ENCODE measurements around the gene SORBS2.
"Not testable (repeated sequence)": the region's sequence is repeated elsewhere in the genome, so short reads cannot be mapped to it uniquely, and the experiment has no call there.

SORBS2 gene

GRCh38 chr4:185811509-185812364 is at the start of gene SORBS2:
TSS of gene SORBS2 (minus strand) at chr4:185812194. CDS start at chr4:185690571, 121,623 bp downstream.
- peak; percentile 42 for DNase-seq

- DNase-seq: no peak
Measured at GRCh38 chr4:185859111-185859510, 47.1 kb upstream of the SORBS2 start.

DNA sequence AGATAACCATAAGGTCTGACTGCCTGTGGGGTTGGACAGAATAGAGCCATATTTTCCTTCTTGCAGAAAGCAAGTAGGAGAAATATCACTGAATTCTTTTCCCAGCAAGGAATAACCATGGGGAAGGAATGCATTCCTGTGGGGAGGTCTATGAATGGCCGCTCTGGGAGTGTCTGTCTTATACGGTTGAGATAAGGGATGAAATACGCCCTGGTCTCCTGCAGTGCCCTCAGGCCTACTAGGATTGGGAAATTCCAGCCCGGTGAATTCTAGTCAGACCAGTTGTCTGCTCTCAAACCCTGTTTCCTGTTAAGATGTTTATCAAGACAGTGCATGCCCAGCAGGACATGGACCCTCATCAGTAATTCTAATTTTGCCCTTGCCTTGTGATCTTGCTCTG is 45.6 kb upstream of the SORBS2 start:
- DNase-seq: not testable (repeated sequence)

- no peak for DNase-seq
Measured at GRCh38 chr4:185853841-185854240, 41.8 kb upstream of the SORBS2 start.

GRCh38 chr4:185852961-185853360 is 41.0 kb upstream of the SORBS2 start:
- DNase-seq: no peak

DNA sequence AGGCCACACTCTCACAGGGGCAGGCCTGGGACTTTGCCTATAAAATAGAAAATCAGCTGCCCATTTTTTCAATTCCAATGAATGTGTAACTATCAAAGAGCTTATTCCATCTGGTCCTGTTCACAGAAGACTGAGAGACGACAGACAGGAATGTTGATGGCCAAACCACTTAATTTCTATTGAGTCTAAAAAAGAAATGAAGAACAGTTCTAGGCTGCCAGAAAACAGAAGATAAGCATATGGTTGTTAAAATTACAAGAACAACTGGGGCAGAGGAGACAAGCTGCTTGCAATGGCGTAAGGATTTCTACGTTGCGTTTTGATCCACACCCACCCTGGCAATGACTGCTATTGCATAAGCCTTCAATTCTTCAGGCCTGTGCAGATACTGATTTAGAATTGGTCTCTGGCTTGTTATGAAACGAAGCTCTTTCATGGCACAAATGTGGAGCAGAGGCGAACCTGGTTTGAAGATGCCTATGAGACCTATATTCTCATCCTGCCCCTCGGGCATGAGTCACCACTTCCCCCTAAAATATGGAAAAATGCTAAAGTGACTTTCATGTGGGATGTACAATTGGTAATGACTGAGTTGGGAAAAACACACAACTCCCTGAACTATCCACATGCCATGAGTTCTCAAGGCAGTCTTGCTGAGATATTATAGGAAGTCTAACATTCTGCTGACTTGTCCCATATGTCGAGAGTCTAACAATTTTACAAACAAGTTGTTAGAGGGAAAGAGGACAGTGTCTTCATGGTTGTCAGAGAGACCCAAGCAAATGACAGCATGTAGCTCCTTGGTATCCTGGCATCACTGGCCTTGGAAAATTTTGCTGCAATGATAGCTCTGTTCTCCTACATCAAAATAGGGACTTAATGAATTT is 37.9 kb upstream of the SORBS2 start:
- DNase-seq: no peak

DNA sequence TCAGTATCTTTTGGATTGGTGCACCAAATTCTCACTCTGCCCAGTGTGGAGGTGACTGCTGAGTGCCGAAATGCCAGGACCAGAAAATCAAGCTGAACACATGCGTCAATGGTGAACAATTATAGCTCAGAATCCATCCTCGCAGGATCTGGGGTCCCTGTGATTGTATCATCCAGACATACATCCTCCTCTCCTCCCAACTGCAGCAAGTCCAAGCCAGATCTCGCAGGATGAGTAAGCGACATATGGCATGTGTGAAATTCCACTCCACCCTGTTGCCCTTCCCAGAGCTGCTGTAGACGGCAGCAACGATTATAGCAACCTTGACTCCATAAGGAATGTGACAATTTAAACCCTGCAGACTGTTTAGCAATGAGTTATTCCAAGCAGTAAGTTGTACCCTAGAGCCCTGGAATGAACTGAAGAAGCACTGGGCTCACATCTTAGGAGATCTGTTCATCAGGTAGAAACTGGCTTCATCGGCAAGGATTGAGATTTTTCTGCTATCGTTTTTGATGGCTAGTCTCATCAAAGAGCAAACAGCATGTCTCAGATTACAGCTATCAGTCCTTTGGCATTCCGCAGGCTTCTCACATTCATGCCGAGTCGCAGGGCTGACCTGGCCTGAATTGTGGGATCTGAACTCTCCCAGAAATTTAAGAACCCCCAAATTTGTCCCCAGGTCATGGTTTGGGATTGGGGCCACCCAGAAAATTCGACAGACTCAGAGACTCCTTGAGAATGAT is 35.5 kb upstream of the SORBS2 start:
- peak; percentile 46 for DNase-seq

DNA sequence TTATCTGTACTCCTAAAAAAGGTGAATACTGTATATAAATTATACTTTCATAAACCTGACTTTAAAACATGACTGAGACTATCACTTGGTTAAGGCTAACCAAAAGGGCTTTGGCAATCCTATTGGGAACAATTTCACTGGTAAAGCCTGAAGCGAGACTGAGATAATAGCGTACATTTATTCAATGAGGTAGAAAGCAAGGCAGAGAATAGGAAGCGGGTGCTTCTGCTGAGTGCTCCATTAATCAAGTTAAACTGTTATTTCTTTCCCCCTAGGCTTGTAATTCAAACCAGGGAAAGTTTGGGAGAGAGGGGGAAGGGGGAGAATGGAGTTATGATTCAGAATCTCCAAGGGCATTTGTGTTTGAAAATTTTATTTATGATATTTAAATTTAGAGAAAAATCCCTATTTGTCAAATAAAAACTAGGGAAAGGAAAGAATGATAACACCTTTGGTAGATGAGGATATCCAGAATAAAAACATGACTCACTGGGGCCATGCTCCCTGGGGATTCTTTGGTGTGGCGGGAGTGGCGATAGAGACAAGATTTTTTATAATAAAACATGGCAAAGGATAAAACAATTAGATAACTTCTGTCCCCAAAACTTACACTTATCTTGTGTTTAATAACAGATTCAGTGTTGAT is 34.6 kb upstream of the SORBS2 start:
- DNase-seq: no peak

GRCh38 chr4:185845966-185846365 is 34.0 kb upstream of the SORBS2 start:
- no peak for DNase-seq

- no peak for DNase-seq
Measured at GRCh38 chr4:185841451-185841850, 29.5 kb upstream of the SORBS2 start.

DNA sequence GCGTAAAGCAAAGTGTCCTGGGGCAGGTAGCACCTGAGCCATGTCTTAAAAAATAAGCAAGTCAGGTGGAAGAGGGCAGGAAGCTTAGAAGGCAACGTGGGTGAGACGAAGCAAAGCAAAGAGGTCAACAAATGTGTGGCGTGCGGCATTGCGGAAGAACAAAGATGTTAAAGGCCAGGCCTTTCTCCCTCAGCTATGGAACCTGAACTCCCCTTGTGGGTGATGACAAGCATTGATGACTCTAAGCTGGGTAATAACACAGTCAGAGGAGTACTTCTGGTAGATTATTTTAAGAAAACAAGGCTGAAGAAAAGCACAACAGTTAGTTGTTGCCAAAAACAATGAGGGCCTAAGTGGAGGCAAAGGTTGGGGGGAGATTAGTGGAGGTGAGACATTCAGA is 29.0 kb upstream of the SORBS2 start:
- DNase-seq: no peak

DNA sequence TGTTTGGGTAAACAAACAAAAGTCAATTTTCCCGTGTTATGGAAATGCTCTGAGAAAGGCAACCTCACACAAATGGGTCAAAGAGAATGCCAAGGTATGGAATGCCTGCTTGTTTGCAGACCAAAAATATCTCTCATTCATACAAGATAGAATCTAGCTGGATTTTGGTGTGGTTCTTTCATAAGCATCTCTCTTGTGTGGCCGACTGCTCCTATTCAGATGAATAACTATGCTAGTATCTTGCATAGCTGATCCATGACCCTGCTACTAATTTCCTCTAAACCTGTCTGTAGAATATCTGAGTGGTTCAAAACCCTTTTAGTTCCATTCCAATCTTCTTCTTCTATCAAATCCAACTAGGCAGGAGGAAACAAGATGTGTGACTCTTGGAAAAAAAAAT is 28.2 kb upstream of the SORBS2 start:
- no peak for DNase-seq

- no peak for DNase-seq
Measured at GRCh38 chr4:185839770-185840169, 27.8 kb upstream of the SORBS2 start.

- DNase-seq: no peak
Measured at GRCh38 chr4:185839194-185839712, 27.3 kb upstream of the SORBS2 start.

DNA sequence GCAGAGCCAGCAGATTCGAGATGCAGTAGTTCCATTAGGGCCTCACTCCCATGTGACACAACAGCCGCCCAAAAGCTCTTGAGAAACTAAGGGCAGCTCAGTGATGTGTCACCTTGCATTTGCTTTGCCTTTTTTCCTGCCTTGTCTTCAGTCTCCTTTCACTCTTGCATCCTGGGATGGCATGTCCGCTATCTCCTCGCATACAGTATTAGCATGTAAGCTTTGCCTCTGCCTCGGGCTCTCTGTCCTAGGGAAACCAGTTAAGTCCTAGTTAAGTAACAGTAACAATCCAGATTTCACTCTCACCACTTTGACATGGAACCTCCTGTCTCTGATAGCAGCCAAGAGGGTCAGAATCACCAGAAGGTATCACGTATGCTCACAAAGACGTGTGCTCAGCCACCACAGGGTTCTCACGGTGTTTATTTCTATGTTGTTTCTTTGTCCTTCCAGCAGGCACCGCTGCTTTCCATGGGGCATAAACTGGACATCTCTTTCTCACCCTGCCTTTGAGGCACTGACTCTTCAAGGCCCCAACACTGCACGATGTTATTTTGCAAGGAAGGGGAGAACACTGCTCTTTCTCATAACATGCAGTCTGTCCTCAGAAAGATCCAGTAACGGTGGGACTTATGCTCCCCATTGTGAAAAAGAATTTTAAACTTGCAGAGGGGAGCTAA is 26.7 kb upstream of the SORBS2 start:
- DNase-seq: no peak

GRCh38 chr4:185838104-185838452 is 26.1 kb upstream of the SORBS2 start:
- DNase-seq: no peak

GRCh38 chr4:185837415-185838103 is 25.6 kb upstream of the SORBS2 start:
- no peak for DNase-seq

DNA sequence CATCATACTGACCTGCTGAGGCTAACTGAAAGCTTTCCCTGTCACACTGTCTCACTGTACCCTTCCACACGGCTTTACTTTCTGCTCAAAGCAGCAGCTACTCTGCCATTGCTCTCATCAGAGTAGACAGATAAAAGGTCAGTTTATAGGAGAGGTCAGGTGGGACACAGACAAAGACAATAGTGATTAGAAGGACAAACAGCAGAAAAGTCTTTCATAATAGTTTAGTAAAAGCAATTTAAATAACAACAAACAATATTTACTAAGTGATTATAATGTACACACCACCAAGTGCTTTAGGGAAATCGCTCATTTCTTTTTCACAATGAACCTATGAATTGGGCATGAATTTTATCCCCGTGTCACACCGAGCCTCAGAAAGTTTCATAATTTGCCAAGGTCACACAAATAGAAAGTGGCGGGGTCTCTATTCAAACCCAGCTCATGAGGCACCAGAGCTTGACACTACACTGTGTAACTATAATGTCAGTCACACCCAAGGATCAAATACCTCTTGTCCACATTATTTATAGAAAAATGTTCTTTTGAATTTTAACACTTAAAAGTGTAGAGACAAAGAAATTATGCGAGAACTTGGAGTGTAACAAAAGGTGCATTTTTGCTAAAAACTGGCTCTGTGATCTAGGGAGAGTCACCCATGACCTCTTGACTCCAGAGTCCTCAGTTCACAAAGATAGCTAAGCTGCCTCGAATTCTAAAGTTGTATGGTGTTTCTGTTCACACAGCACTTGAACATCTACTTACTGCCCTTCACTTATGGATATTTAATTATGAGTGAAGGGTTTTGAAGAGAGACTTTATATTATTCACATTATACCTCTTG is 24.5 kb upstream of the SORBS2 start:
- no peak for DNase-seq

DNA sequence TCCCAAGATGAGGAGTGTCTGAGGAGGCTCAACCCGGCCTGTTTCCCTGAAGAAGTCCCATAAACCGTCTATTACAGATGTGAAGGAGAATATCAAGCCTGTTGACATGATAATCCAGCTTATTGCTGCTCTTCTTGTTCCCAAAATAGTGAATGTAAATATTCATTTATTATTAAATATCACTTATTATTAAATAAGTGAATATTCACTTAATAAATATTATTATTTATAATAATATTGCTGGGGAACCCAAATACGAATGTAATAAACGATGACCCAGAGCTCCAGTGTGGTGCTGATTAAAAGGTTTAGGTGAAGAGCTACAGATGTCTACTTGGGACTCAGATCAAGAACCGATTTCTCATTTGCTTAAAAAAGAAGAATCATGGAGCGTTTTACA is 23.8 kb upstream of the SORBS2 start:
- DNase-seq: no peak

- no peak for DNase-seq
Measured at GRCh38 chr4:185835336-185835735, 23.3 kb upstream of the SORBS2 start.

Measured in NCI-H524 treated with DMSO at 0.1 percent for 48 hours (cell line).